ENCODE data around the gene GSDMA.

DNA sequence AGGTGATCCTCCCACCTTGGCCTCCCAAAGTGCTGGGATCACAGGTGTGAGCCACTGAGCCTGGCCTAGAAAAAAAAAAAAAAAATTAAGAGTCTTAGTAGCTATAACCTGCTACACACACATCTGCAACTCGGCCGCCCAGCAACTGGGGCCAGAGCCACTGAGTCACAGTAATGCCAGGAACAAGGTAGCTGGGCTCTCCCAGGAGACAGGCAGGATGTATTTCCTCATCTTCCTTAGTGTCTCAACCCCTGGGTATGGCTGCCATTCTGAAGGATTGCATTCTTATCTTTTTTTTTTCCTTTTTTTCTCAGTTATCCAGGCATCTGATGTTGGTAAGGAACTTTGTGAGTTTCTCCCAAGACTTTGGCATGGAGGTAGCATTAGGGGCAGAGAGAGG, 10.7 kb downstream of the GSDMA start:
- TF ChIP-seq, protein P1, sequence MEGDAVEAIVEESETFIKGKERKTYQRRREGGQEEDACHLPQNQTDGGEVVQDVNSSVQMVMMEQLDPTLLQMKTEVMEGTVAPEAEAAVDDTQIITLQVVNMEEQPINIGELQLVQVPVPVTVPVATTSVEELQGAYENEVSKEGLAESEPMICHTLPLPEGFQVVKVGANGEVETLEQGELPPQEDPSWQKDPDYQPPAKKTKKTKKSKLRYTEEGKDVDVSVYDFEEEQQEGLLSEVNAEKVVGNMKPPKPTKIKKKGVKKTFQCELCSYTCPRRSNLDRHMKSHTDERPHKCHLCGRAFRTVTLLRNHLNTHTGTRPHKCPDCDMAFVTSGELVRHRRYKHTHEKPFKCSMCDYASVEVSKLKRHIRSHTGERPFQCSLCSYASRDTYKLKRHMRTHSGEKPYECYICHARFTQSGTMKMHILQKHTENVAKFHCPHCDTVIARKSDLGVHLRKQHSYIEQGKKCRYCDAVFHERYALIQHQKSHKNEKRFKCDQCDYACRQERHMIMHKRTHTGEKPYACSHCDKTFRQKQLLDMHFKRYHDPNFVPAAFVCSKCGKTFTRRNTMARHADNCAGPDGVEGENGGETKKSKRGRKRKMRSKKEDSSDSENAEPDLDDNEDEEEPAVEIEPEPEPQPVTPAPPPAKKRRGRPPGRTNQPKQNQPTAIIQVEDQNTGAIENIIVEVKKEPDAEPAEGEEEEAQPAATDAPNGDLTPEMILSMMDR (IDR thresholded peaks at IDR 0.05): no peak
- no peak for TF ChIP-seq POLR2A (IDR thresholded peaks at IDR 0.05)

Data from uterus (tissue), 2 donors.